HG02623 (cell line): ENCODE results near the gene HSFX2.
"Not testable (repeated sequence)": the region's sequence is repeated elsewhere in the genome, so short reads cannot be mapped to it uniquely, and the experiment has no call there.

Experiments
- ATAC-seq: cut with Tn5 transposase; IDR thresholded peaks from one replicate; pipeline ENCODE4 v1.9.1; 2021; ENCODE audit warnings: moderate library complexity; ENCODE audit not compliant: unreplicated experiment

Gene HSFX2, protein sequence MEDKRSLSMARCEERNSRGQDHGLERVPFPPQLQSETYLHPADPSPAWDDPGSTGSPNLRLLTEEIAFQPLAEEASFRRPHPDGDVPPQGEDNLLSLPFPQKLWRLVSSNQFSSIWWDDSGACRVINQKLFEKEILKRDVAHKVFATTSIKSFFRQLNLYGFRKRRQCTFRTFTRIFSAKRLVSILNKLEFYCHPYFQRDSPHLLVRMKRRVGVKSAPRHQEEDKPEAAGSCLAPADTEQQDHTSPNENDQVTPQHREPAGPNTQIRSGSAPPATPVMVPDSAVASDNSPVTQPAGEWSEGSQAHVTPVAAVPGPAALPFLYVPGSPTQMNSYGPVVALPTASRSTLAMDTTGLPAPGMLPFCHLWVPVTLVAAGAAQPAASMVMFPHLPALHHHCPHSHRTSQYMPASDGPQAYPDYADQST

DNA sequence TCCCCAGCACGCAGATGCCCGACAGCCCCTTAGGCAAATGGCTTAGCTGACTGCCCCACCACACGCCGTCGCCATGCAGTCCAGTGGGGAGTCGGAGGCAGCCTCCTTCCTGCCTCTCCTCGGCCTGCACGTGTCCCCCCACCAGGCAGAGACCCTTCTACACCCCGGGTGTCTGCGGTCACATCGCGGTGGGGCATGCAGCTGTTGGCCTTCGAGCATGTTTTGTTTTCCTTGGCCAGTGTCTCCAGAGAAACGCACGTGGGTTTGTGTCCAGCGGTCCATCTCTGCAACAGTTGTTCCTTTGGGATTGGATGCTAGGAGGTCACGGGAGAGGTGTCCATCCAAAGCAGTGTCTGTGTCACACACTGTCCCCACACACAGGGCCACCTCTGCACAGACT lies at the start of gene HSFX2:
HSFX2 (minus strand) TSS at position 101 of the 400 bp plus-strand sequence. CDS start 614 bp downstream, outside the sequence.
- ATAC-seq = not testable (repeated sequence)

DNA sequence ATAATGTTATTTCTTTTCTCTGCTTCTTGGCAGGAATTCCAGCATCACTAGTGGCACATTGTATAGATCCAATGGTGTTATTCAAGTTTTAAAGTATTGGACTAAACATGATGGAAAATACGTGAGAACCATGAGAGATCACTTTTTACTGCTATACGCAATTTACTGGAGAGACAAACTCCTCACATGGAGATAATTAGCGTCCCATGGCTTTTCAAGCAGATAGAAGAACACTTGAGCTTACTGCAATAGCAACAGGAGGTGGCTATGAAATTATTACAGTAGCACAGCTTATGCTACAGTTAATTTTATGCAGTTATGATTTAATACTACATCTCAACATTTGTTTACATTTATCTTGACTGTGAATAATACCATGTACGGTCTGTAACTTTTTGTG lies 48.4 kb upstream of the HSFX2 start:
- ATAC-seq = no peak

DNA sequence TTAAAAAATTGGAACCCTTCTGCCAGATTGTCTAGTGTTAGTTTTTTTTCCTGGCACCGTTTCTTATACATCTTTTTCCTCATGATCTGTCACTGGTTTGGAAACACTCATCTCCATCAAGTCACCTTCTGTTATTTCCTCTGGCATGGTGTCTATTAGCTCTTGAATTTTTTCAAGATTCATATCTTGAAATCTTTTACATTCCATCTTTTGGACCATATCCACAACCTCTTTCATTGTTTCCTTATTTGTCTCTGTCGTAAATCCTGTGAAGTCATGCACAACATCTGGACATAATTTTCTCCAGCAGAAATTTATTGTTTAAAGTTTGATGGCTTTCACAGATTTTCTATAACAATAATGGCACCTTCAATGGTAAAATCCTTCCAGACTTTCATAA lies 46.7 kb upstream of the HSFX2 start:
- no peak for ATAC-seq

DNA sequence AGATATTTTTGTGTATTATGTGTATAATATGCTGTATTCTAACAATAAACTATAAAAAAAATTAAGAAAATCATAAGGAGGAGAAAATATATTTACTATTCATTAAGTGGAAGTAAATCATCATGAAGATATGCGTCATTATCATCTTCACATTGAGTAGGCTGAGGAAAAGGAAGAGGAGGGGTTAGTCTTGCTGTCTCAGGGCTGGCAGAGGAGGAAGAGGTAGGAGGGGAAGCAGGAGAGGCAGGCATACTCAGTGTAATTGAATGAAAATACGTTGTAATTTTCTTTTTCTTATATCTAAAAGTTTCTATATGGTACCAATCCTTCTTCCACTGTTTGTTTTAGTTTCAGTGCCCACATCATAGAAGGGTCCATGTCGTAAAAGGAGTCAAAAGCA lies 46.3 kb upstream of the HSFX2 start:
- no peak for ATAC-seq

DNA sequence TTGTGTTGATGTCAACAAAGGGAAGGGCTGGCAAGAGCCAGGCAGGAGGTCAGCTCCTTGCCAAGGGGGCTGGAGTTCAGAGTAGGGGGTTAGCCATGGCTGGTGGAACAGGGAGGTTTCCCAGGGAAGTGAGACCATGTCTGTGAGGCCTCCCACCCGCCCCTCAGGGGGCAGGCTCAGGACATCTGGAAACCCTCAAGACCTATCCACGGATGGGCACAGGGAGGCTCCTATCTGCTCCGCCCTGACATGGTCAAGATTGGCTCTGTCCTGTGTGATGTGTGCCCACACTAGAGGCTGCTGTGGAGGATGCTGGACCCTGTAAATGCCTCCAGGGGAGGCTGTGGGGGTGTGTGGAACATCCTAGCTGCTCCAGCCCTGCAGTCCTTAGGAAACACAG lies 44.5 kb upstream of the HSFX2 start:
- no peak for ATAC-seq

DNA sequence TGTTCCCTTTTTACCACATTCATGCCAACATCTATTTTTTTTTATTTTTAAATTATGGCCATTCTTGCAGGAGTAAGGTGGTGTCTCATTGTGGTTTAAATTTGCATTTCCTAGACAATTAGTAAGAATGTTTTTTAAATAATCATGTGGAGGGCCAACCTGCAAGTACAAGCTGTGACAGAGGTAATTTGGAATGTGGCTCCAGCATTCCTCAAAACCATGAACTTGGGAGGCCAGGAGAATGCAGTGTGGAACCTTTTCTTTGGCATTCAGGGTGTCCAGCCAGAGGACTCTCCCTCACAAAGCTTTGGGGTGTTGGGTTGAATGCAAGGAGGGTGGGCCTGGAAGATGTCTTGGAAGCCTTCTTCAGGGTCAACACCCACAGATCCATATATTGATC lies 43.7 kb upstream of the HSFX2 start:
- no peak for ATAC-seq

DNA sequence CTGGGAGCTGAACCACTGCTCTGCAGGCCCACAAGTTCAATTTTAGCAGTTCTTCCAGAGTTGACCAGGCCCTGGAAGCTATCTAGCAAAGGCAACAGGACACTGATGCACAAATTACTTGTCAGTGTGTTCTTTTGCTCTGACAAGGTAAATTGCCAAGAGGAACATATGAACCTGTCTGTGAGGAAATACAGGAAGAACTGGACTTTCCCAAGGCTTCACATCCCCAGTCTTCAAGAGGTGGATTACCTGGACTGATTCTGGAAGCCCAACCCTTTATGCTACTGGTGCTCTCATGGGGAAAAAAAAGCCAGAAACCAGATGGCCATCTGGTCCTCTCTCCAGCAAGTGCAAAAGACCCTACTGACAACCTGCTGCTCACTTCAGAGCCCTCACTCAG lies 38.4 kb upstream of the HSFX2 start:
- no peak for ATAC-seq

DNA sequence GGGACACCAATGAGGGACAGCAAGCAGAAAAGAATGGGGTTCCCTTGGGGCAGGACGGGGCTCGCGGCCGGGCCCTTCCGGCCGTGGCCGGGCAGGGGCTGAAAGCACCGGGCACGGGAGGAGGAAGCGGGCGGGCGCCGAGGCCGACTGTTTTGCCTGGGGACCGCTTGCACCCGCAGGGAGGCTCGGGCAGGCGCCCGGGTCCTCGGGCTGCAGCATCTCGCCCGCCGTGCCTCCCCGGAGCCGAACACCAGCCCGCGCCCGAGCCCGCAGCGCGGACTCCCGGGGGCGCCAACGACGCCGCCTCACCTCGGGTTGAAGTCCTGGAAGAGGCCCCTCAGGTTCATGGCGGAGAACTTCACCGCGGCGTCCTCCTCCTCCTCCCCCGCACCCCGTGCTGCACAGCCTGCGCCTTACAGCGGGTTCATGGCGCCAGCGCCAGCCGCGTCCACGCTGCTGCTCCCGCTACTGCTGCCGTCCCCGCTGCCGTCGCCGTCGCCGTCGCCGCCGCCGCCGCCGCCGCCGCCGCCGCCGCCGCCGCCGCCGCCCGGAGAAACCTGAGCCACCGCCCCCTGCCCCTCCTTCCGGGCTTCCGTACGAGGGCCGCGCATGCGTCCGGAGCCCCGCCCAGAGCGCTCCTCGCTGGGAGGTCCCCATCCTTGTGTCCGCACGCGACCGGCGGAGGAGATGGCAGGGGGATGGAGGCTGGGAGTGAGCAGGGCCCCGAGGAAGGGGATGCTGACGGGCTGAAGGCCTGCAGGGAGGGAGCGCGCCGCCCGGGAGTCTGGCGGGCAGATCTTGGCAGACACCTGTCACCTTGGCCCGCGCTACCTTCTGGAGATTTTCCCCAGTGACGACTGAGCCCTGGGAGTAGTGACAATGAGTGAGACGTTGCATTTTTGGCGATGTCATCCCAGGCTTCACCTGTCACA lies 36.4 kb upstream of the HSFX2 start, which contains the start of gene TMEM185A:
TMEM185A (minus strand) TSS at position 559 of the 932 bp plus-strand sequence; CDS start at position 347, 212 bp downstream.
- peak; percentile 91 for ATAC-seq

DNA sequence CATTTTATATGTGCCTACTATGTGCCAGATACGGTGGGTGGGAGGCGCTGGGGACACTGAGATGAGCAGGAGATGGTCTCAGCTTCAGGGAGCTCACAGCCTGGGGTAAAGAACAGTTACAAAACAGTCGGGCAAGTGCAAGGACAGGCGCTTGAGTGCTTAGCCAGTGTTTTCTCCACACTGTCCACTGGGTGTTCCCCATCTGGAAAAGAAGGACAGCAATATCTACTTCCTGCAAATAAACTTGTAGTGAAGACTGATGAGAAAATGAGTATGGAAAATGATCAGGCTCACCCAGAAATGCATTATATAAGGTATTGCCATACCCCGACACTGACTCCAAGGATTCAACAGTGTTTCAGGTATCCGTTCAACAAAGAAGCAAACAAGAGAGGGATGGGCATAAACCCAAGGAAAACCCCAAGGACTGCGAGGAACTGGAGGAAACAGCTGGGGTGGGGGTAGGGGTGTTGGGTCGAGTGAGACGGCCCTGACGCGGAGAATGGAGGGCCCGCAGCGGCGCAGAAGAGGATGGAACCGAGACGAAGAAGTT lies 35.6 kb upstream of the HSFX2 start:
- no peak for ATAC-seq

DNA sequence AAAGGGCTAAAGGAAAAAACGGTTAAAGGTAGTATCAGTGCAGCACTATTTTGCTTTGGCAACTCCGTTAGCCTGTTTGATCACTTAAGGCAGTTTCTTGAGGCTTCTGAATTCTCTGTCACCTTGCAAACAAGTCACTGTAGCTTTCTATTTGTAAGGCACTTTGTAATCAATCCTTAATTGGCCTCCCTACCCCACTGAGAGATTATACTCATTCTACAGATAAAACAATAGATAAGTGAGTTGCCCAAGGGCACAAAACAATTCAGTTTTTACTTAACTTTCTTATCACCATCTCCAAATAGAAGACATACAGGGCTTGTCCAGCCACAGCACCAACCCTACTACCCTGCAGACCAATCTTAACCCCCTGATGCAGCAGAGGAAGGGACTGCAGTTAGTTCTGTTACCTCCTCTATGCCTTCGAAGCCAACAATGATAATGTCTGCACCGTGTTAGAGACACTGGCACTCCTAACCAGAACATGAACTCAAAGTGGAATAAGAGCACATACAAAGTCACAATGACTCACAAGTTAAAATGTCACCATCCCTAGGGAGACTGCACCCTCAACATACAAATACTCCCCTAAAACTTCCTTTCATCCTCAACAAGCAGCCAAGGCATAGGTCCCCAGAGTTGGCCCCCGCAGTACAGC lies 34.7 kb upstream of the HSFX2 start:
- ATAC-seq = no peak

DNA sequence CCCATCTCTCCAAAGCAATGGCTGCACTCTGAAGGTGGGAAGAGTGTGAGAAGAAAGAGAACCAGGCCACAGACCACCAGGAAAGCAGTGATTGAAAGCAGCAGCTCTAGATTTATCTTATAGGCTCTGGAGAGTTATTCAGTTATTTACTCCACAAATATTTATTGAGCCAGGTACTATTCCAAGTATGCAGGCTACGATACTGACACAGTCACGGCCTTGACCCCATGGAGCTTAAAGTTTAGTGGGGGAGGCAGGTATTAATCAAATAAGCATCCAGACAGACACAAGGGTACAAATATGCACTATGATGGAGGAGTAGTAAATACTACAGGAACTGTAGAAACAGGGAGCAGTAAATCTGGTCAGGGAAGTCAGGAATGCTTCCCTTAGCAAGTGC lies 33.7 kb upstream of the HSFX2 start:
- ATAC-seq = no peak

DNA sequence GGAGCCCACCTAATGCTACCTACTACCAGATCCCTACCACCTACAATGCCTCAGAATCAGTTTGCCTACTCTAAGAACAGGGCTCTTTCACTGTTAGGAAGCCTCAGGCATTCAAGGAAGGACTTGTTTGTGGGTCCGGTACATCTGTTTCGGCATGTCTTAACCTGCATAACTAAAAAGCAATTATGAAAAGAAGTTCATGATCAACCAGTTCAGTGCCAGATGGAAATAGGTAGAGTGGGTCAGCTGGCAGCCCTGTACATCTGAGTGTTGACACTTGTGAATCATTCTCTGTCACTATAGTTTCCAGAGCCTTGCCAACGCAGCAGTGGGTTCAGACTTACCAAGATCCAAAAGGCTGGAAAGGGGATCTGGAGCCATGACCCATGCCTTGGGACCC lies 33.2 kb upstream of the HSFX2 start:
- ATAC-seq = no peak

DNA sequence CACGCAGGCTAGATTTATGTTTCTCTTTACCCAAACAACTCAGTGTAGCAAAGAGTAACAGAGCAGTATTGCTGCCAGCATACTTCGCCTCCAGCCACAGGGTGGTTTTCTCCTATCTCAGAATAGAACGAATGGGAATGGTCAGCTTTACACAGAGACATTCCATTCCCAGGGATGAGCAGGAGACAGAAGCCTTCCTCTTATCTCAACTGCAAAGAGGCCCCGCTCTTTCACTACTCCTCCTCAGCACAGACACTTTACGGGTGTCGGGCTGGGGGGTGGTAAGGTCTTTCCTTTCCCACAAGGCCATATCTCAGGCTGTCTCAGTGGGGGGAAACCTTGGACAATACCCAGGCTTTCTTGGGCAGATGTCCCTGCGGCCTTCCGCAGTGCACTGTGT lies 31.7 kb upstream of the HSFX2 start:
- ATAC-seq = not testable (repeated sequence)

DNA sequence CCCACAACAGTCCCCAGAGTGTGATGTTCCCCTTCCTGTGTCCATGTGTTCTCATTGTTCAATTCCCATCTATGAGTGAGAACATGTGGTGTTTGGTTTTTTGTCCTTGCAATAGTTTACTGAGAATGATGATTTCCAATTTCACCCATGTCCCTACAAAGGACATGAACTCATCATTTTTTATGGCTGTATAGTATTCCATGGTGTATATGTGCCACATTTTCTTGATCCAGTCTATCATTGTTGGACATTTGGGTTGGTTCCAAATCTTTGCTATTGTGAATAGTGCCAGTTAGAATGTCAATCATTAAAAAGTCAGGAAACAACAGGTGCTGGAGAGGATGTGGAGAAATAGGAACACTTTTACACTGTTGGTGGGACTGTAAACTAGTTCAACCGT lies 24.5 kb upstream of the HSFX2 start:
- ATAC-seq = not testable (repeated sequence)

DNA sequence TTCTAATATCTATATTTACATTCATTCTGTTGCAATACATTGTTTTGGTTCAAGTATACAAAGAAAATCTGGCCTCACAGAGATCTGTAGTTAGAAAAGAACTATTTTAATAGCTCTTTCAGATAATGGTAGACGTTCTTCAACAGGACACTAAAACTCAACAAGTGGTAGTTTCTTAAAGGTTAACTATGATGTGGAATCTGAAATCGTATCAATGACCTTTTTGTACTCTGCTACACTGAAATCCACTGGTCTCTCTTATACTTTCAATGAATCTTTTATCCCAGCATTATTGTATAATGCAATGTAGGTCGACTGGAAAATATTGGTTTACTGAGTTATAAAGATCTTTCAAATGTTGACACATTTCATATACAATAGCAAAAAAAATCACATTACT lies 23.8 kb upstream of the HSFX2 start:
- no peak for ATAC-seq

DNA sequence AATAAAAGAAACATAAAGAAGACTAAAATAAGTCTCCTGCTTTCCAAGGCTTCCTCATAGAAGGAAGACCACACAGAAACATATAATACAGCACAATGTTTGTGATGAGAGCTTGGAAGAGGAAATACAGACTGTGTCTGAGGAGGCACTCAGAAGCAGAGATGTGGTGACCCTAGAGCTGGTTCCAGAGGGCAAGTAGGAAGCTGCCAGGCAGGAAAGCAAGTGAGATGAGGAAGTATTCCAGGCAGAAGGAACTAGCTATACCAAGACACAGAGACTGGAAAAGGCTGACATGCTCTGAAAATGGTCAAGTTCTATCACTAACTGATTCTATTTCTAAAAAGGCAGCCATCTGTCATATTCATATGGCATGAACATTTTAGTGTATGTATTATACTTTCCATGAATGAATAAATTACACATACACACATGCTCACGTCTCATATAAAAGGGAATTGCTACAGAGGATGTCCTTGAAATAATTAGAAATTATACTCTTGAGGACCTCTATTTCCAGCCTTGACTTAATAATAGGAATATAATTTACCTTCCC lies 16.6 kb upstream of the HSFX2 start:
- ATAC-seq = no peak

DNA sequence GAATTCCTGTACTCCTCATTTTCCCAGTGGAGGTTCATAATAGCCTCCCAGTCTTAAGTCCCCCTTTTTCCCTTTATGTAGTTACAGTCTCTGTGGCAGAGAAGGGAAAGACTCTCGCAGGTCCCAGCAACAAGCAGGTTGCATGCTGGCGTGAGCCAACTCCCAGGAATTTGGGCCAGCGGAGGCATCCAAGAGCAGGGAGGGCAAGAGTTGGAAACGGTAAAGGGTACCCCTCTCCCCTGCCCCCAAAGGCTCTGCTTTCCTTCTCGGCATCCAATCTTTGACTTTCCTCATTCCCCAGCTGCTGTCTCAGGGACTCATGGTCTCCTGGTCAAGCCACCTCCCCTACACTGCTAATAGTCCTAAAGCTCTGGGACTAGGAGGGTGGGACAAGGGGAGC lies 15.4 kb upstream of the HSFX2 start:
- ATAC-seq = no peak

DNA sequence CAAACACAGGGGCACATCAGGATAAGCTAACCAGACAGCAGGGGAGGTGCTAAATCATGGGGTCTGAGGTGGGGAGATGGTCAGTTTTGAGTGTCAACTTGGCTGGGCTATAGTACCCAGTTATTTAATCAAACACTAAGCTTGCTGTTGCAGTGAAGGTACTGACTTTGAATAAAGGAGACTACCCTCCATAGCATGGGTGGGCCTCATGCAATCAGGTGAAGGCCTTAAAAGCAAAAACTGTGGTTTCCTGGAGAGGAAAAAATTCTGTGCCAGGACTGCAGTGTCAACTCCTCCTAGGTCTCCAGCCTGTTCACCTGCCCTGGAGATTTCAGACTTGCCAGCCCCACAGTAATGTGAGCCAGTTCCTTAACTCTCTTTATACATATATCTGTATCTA lies 12.6 kb upstream of the HSFX2 start:
- ATAC-seq = no peak

DNA sequence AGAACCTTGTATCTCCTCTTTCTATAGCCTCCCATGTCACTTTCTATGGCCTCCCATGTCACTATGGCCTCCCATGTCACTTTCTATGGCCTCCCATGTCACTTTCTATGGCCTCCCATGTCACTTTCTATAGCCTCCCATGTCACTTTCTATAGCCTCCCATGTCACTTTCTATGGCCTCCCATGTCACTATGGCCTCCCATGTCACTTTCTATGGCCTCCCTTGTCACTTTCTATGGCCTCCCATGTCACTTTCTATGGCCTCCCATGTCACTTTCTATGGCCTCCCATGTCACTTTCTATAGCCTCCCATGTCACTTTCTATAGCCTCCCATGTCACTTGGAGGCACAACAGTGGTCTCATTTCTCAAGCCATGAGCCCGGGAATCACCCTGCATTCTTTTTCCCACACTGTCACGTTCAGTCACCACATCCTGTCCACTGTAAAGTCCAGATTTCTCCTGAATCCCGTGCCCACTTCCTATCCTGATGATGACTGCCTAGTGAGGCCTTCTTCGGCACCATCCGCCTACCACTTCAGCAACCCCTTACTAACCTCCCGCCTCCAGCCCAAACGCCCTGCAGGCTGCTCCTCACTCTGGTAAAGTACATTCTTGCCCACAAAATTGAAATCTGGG lies 10.3 kb upstream of the HSFX2 start:
- not testable (repeated sequence) for ATAC-seq

DNA sequence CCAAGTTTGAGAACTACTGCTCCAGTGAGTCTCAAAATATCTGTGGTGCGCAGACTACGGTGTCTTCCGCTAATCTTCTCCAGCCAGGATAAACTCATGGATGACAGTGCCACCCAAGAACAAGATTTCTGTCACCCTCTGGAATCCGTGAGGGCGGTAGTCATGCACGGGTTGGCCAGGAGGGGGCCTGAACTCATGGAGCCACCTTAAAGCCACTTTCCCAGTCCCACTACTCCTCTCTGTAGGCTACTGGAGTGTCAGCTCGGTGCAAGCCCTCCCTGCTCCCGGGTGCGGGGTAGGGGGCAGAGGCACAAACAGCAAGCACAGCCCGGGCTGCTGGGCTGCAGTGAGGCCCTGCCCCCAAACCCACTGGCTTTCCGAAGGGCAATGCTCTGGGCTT lies 3.5 kb upstream of the HSFX2 start:
- not testable (repeated sequence) for ATAC-seq
